Measurements from ENCODE around the gene FZD10.

Gene FZD10

DNA sequence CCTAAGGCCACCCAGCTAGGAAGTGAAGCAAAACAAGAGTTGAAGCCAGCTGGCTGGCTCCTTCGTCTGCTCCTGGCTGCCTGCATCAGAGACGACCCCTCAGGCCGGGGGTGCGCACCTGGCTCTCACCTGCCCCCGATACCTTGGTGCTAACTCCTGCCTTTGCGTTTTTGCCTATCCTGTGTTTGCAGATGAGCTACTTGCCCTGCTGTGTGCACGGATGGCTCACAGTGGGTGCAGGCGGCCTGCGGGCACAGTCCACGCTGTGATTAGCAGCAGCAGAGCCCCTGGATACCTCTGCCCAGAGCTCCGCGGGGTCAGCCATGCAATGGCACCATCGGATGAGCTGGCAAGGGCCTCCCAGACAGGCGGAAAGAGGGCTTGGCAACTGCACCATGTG, 31.2 kb upstream of the FZD10 start:
- in situ Hi-C loops (cut with HindIII; ENCODE audit: low sequenced_read_pairs): no loop called here
- H3K4me3 ChIP-seq (ENCODE audit: low read depth, low read length): no peak overlapping the region
- TF ChIP-seq, protein P1, sequence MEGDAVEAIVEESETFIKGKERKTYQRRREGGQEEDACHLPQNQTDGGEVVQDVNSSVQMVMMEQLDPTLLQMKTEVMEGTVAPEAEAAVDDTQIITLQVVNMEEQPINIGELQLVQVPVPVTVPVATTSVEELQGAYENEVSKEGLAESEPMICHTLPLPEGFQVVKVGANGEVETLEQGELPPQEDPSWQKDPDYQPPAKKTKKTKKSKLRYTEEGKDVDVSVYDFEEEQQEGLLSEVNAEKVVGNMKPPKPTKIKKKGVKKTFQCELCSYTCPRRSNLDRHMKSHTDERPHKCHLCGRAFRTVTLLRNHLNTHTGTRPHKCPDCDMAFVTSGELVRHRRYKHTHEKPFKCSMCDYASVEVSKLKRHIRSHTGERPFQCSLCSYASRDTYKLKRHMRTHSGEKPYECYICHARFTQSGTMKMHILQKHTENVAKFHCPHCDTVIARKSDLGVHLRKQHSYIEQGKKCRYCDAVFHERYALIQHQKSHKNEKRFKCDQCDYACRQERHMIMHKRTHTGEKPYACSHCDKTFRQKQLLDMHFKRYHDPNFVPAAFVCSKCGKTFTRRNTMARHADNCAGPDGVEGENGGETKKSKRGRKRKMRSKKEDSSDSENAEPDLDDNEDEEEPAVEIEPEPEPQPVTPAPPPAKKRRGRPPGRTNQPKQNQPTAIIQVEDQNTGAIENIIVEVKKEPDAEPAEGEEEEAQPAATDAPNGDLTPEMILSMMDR (IDR thresholded peaks at IDR 0.05; ENCODE audit: low read depth, low read length): no peak
- no peak for DNase-seq (ENCODE audit: low read depth, low spot score)

DNA sequence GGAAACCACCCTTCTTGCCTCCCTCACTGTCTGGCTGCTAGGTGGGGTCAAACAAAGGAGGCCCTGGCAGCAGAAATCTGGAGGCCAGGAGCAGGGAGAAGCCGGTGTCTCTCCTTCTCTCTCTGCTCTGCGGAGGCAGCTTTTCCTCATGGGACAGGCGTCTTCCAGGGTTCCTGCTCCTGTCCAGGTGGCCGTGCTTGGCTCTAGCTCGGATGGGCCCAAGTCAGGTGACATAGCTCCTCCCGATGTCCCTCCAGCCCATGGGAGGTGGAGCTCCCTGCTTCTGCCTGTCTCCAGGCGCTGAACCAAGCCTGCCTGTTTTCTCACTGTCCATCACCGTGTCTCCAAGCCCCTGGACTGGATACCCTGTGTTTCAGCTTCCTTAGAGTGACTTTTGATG, 30.5 kb upstream of the FZD10 start:
- no peak for DNase-seq (ENCODE audit: low read depth, low spot score)
- TF ChIP-seq, protein P1 (IDR thresholded peaks at IDR 0.05; ENCODE audit: low read depth, low read length): no peak
- no peak overlapping the region for H3K4me3 ChIP-seq (ENCODE audit: low read depth, low read length)
- in situ Hi-C loops (cut with HindIII; ENCODE audit: low sequenced_read_pairs): no loop called here

DNA sequence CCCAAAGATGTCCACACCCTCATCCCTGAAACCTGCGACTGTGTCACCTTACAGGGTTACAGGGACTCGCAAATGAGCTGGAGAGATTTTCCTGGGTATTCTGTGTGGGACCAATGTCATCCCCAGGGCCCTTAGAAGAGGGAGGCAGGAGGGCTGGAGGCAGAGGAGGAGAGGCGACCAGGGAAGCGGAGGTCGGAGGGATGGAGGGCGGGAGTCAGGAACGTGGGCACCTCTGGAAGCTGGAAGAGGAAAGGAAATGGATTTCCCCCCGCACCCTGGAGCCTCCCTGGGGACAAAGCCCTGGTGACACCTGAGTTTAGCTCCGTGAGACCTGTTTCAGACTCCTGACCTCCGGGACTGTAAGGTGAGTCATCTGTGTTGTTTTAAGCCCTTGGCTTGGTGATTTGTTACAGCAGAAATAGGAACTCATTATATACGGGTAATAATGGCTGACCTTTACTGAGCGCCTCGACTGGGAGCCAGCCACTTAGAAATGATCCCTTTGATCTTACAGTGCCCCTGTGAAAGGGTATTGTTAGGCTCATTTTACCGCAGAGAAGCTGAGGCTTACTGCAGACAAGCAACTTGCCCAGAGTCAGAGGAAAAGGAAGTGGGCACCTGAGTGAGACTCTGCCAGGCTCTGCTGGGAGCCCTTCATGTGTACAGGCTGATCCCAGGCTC, 29.3 kb upstream of the FZD10 start:
- DNase-seq (ENCODE audit: low read depth, low spot score): no peak
- TF ChIP-seq, protein P1 (IDR thresholded peaks at IDR 0.05; ENCODE audit: low read depth, low read length): no peak
- H3K4me3 ChIP-seq (ENCODE audit: low read depth, low read length): no peak overlapping the region
- in situ Hi-C loops (cut with HindIII; ENCODE audit: low sequenced_read_pairs): no loop called here

DNA sequence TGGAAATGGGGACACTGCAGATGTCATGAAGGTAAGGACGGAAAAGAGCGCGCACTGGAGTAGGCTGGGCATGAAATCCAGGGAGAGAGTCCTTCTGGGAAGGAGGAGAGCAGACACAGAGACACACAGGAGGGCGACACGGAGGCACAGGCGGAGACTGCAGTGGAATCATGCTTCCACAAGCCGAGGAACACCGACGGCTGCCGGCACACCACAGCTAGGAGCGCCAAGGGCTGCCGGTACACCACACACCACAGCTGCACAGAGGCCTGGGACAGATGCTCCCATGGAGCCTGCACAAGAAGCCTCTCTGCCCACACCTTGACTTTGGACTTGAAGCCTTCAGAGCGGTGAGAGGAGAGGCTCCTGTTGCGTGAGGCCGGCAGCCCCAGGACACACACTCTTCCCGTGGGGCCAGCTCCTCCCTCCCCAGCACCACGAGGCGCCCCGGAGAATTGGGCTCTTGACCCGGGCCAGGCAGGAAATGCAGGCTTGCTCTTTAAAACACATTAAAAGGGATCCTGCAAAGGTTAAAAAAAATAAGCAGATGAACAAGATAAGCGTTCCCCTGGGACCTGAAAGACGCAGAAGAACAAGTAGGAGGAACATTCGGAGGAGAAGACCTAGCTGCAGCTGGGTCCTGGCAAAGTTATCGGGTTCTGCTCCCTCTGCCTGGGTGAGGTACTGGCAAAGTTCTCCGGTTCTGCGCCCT, 28.3 kb upstream of the FZD10 start:
- TF ChIP-seq, protein P1 (IDR thresholded peaks at IDR 0.05; ENCODE audit: low read depth, low read length): no peak
- no peak overlapping the region for H3K4me3 ChIP-seq (ENCODE audit: low read depth, low read length)
- DNase-seq (ENCODE audit: low read depth, low spot score): no peak
- in situ Hi-C loops (cut with HindIII; ENCODE audit: low sequenced_read_pairs): no loop called here

DNA sequence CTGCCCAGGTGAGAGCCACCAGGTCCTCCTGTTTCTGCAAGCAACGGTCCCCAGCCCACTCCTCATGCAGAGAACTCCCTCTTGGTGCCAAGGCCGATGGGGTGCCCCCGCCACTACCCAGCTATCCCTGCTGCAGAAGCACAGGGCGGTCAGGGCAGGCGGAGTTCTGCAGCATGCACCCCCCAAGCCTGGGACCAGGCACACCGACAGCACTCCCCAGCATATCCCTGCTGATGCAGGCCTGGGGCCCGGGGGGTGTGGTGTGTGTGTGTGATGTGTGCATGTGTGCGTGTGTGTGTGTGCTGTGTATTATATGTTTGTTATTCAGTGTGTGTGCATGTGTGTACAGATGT, 27.7 kb upstream of the FZD10 start:
- in situ Hi-C loops (cut with HindIII; ENCODE audit: low sequenced_read_pairs): no loop called here
- TF ChIP-seq, protein P1 (IDR thresholded peaks at IDR 0.05; ENCODE audit: low read depth, low read length): no peak
- no peak overlapping the region for H3K4me3 ChIP-seq (ENCODE audit: low read depth, low read length)
- DNase-seq (ENCODE audit: low read depth, low spot score): no peak

DNA sequence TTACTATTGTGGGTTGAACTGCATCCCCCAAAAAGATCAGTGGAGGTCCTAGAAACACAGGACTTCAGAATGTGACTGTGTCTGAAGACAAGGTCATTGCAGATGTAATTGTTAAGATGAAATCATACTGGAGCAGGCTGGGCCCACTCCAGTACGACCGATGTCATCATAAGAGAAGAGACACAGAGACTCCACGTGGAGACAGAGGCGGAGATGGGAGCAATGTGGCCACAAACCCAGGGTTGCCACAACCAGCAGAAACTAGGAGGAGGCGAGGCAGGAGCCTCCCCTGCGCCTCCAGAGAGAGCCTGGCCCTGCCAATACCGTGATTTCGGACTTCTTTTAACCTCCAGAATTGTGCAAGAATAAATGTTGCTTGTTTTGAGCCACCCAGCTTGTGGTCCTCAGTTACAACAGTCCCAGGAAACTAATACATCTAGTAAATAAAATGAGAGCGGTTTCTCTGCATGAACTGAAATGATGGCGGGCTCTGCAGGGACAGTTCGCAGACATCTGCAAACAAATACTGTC, 25.7 kb upstream of the FZD10 start:
- TF ChIP-seq, protein P1 (IDR thresholded peaks at IDR 0.05; ENCODE audit: low read depth, low read length): no peak
- DNase-seq (ENCODE audit: low read depth, low spot score): no peak
- no peak overlapping the region for H3K4me3 ChIP-seq (ENCODE audit: low read depth, low read length)
- in situ Hi-C loops (cut with HindIII; ENCODE audit: low sequenced_read_pairs): no loop called here

All from astrocyte of the spinal cord (primary cell).